SK-N-SH (cell line): ENCODE measurements around the gene ANKRD33B. TPM values are rescaled to one million over a fixed set of nuclear protein-coding genes. Genes with fewer than 3 reads are reported as not detected.

Experiments
- CTCF ChIA-PET: fragments of 300-600, 350-600 bp; formaldehyde crosslinking; extraction: SDS; loops from one replicate; lab custom pipeline; 2021; lab: Yijun Ruan, JAX
- POLR2A ChIA-PET: fragments of 350-600 bp; sonication (Branson Sonifier 250); formaldehyde crosslinking; extraction: SDS; loops from one replicate; lab custom pipeline; 2020; ENCODE audit warnings: antibody characterized with exemption, inconsistent platforms; lab: Yijun Ruan, JAX
- DNase-seq: peaks from one replicate; pipeline ENCODE4 v3.0.0; 2012
- H2AFZ ChIP-seq: fragments of 200-600 bp; sonication (generic); 2 replicates; pipeline ENCODE4 v1.8.1; 2016; ENCODE audit warnings: antibody characterized with exemption, mild to moderate bottlenecking, low read depth
- H3F3A ChIP-seq: fragments of 200-600 bp; sonication (generic); replicated peaks from 2 replicates; pipeline ENCODE3; 2016; ENCODE audit warnings: antibody characterized with exemption, mild to moderate bottlenecking; ENCODE audit not compliant: insufficient read depth
- H3K27ac ChIP-seq, 2 experiments: fragments of 200-500 bp in 1 of 2; fragments of 200-600 bp in 1 of 2; sonication (Bioruptor generic) in 1 of 2; sonication (generic), shearing (Covaris generic) in 1 of 2; 2 replicates each; pipeline versions ENCODE4 v1.5.1 to v1.6.1; 2014 to 2016; ENCODE audit warnings: low read depth in 2 of 2, inconsistent platforms in 1 of 2, low read length in 1 of 2, mild to moderate bottlenecking in 1 of 2, mixed read lengths in 1 of 2
- H3K27me3 ChIP-seq: fragments of 200-600 bp; sonication (generic), shearing (Covaris generic); 2 replicates; pipeline ENCODE4 v1.6.1; 2016; ENCODE audit warnings: mixed run types; ENCODE audit not compliant: insufficient read depth
- H3K36me3 ChIP-seq, 2 experiments: fragments of 200-500 bp in 1 of 2; fragments of 200-600 bp in 1 of 2; sonication (Bioruptor generic) in 1 of 2; sonication (generic) in 1 of 2; replicated peaks in 1 of 2; 2 replicates each; pipeline versions ENCODE3 to v1.5.1; 2014 to 2016; ENCODE audit warnings: low read length in 1 of 2, mild to moderate bottlenecking in 1 of 2; ENCODE audit not compliant: insufficient read depth in 2 of 2, control insufficient read depth in 1 of 2
- H3K4me1 ChIP-seq, 2 experiments: fragments of 200-500 bp in 1 of 2; fragments of 200-600 bp in 1 of 2; sonication (Bioruptor generic) in 1 of 2; sonication (generic), shearing (Covaris generic) in 1 of 2; 2 replicates each; pipeline versions ENCODE4 v1.5.1 to v1.6.1; 2014 to 2016; ENCODE audit warnings: low read depth in 1 of 2, low read length in 1 of 2, mixed run types in 1 of 2; ENCODE audit not compliant: insufficient read depth in 2 of 2, control insufficient read depth in 1 of 2
- H3K4me2 ChIP-seq: fragments of 200-600 bp; sonication (generic), shearing (Covaris generic); 2 replicates; pipeline ENCODE4 v1.6.1; 2017; ENCODE audit warnings: mixed run types
- H3K4me3 ChIP-seq, 2 experiments: fragments of 200-500 bp in 1 of 2; fragments of 200-600 bp in 1 of 2; sonication (Bioruptor generic) in 1 of 2; sonication (generic), shearing (Covaris generic) in 1 of 2; 2 replicates each; pipeline versions ENCODE4 v1.5.1 to v1.8.1; 2014 to 2016; ENCODE audit warnings: low read depth in 2 of 2, inconsistent platforms in 1 of 2, low read length in 1 of 2, mild to moderate bottlenecking in 1 of 2, mixed read lengths in 1 of 2, moderate library complexity in 1 of 2
- H3K79me2 ChIP-seq: fragments of 200-600 bp; sonication (generic); 2 replicates; pipeline ENCODE4 v1.8.1; 2017; ENCODE audit warnings: mild to moderate bottlenecking; ENCODE audit not compliant: insufficient read depth
- H3K9ac ChIP-seq: fragments of 200-600 bp; sonication (generic); 2 replicates; pipeline ENCODE4 v1.6.1; 2017; ENCODE audit warnings: mixed run types
- H3K9me2 ChIP-seq: fragments of 200-600 bp; sonication (generic); 2 replicates; pipeline ENCODE4 v1.6.1; 2017; ENCODE audit warnings: mixed run types
- H3K9me3 ChIP-seq: fragments of 200-600 bp; sonication (generic); 2 replicates; pipeline ENCODE4 v1.6.1; 2017; ENCODE audit warnings: mixed run types, mild to moderate bottlenecking, moderate library complexity
- H4K20me1 ChIP-seq: fragments of 200-600 bp; sonication (generic); 2 replicates; pipeline ENCODE4 v1.6.1; 2017; ENCODE audit warnings: mild to moderate bottlenecking, mixed run types; ENCODE audit not compliant: insufficient read depth
- CTCF ChIP-seq: fragments of 200-600 bp; sonication (generic); IDR thresholded peaks from 2 replicates; pipeline ENCODE4 v1.6.1; 2017; ENCODE audit warnings: antibody characterized with exemption, mild to moderate bottlenecking, moderate library complexity
- ELF1 ChIP-seq: IDR thresholded peaks from 2 replicates; pipeline ENCODE4 v1.4.0; 2012
- EZH2phosphoT487 ChIP-seq: fragments of 200-600 bp; sonication (generic); IDR thresholded peaks from 2 replicates; pipeline ENCODE4 v1.6.1; 2017; ENCODE audit warnings: low read depth, mixed run types, mild to moderate bottlenecking, antibody characterized with exemption, moderate library complexity, borderline replicate concordance
- FOSL2 ChIP-seq: IDR thresholded peaks from 2 replicates; pipeline ENCODE4 v1.4.0; 2012; ENCODE audit warnings: low read depth, mild to moderate bottlenecking, moderate library complexity, borderline replicate concordance
- FOXJ3 ChIP-seq: sonication (generic); formaldehyde crosslinking; IDR thresholded peaks from 2 replicates; pipeline ENCODE4 v1.5.1; 2020; ENCODE audit warnings: mild to moderate bottlenecking, missing genetic modification reagents
- FOXM1 ChIP-seq: IDR thresholded peaks from 2 replicates; pipeline ENCODE4 v1.4.0; 2012; ENCODE audit warnings: low read depth, mild to moderate bottlenecking
- GABPA ChIP-seq: IDR thresholded peaks from 2 replicates; pipeline ENCODE4 v1.4.0; 2012; ENCODE audit warnings: low read depth, mild to moderate bottlenecking
- MEF2A ChIP-seq: IDR thresholded peaks from 2 replicates; pipeline ENCODE4 v1.4.0; 2012; ENCODE audit warnings: low read depth, borderline replicate concordance
- MXI1 ChIP-seq: IDR thresholded peaks from 2 replicates; pipeline ENCODE4 v1.6.1; 2012; ENCODE audit warnings: mild to moderate bottlenecking, low read depth, low read length, improper control_type of control experiment
- NFIC ChIP-seq: IDR thresholded peaks from 2 replicates; pipeline ENCODE4 v1.4.0; 2012; ENCODE audit warnings: borderline replicate concordance
- NRF1 ChIP-seq: IDR thresholded peaks from 2 replicates; pipeline ENCODE4 v1.6.1; 2012; ENCODE audit warnings: low read depth, mild to moderate bottlenecking, low read length
- PBX3 ChIP-seq: IDR thresholded peaks from 2 replicates; pipeline ENCODE4; 2012
- POLR2AphosphoS5 ChIP-seq: IDR thresholded peaks from 2 replicates; pipeline ENCODE4 v1.6.1; 2012; ENCODE audit warnings: low read depth, low read length
- RFX5 ChIP-seq: IDR thresholded peaks from 2 replicates; pipeline ENCODE4 v1.6.1; 2012; ENCODE audit warnings: mild to moderate bottlenecking, improper control_type of control experiment, low read length
- SIN3A ChIP-seq: IDR thresholded peaks from 2 replicates; pipeline ENCODE4 v1.6.1; 2012; ENCODE audit warnings: low read depth, mild to moderate bottlenecking, low read length, moderate library complexity, borderline replicate concordance
- SMC3 ChIP-seq: IDR thresholded peaks from 2 replicates; pipeline ENCODE4 v1.6.1; 2012; ENCODE audit warnings: low read depth, low read length, improper control_type of control experiment
- TAF1 ChIP-seq: IDR thresholded peaks from 2 replicates; pipeline ENCODE4 v1.6.1; 2012; ENCODE audit warnings: low read depth, mild to moderate bottlenecking, low read length, moderate library complexity, borderline replicate concordance
- TEAD4 ChIP-seq: IDR thresholded peaks from 2 replicates; pipeline ENCODE4 v1.4.0; 2012; ENCODE audit warnings: mild to moderate bottlenecking, borderline replicate concordance; ENCODE audit not compliant: insufficient read depth
- ZBTB33 ChIP-seq: IDR thresholded peaks from 2 replicates; pipeline ENCODE4 v1.4.0; 2012; ENCODE audit warnings: low read depth, borderline replicate concordance
- WGBS: methylation state at CpG from one replicate; pipeline ENCODE4 v1.1.6; 2017; ENCODE audit warnings: low lambda C conversion rate; 5-methylcytosine and 5-hydroxymethylcytosine counted together
- polyA plus RNA-seq, 3 experiments: library from polyadenylated mRNA; depleted of rRNA; stranded (reverse); fragments of >200 nt; gene quantifications; 2 replicates each; pipeline ENCODE4 v1.2.3, GENCODE V29; 2012
- TF ChIP-seq, protein P1 (sequence below): IDR thresholded peaks from 2 replicates; pipeline ENCODE4 v1.4.0; 2012; ENCODE audit warnings: low read depth, borderline replicate concordance

ANKRD33B gene
- polyA plus RNA-seq, 1 of the 3 experiments (the other 2 are of a cell fraction) = 1.8 TPM

DNA sequence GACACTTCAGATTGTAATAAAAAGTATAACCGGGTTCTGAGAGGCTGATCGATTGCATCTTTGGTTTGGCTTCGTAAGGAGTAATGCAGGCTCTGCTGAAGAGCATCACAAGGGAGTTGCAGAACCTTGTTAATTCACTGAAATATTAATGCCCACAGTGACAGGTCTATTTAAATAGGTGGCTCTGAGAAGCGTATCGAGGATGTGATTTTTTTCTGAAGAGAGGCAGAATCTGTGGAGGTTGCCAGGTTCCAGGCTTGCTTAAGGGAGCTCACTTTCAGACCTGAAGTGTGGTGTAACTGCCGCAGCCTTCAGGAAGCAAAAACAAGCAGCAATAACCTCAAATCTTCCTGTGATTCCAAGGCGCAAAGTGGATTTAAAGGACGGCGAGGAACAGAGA is 80.3 kb downstream of the ANKRD33B start:
- no peak overlapping the region for H3K27ac ChIP-seq
- no peaks in the 10 kb centered on the region for H3K27me3 ChIP-seq
- H3K36me3 ChIP-seq = no peaks in the 10 kb centered on the region
- no peak for DNase-seq
- no peaks in the 10 kb centered on the region for H3K9me2 ChIP-seq
- H3K4me1 ChIP-seq = no peaks in the 10 kb centered on the region; a peak in 1 of 4 replicates
- no peak overlapping the region for H3K4me2 ChIP-seq
- ChIA-PET CTCF (interaction anchor here (0.9 to 3.4 kb wide), 2 partner anchors 16 to 32 kb away, joined by 3 to 16 read pairs; no protein-coding TSS in a partner anchor), POLR2A (no interaction called here)
- H3K9ac ChIP-seq = no peak overlapping the region
- no peak overlapping the region for H2AFZ ChIP-seq
- H3K9me3 ChIP-seq = no peaks in the 10 kb centered on the region
- peaks cover 7% of the 10 kb centered on the region for H3F3A ChIP-seq
- 80% methylated on average over 9 of the region's 9 CpGs for WGBS
- TF ChIP-seq POLR2AphosphoS5 = no peak
- no peak for TF ChIP-seq FOSL2
- no peak for TF ChIP-seq TEAD4
- no peak for TF ChIP-seq CTCF
- no peak for TF ChIP-seq FOXJ3
- 0 out of 2 replicates have a peak, but pooled peaks cover 4% of the 10 kb centered on the region for H4K20me1 ChIP-seq
- H3K4me3 ChIP-seq = no peak overlapping the region
- 0 out of 2 replicates have a peak, but pooled peaks cover 3% of the 10 kb centered on the region for H3K79me2 ChIP-seq

DNA sequence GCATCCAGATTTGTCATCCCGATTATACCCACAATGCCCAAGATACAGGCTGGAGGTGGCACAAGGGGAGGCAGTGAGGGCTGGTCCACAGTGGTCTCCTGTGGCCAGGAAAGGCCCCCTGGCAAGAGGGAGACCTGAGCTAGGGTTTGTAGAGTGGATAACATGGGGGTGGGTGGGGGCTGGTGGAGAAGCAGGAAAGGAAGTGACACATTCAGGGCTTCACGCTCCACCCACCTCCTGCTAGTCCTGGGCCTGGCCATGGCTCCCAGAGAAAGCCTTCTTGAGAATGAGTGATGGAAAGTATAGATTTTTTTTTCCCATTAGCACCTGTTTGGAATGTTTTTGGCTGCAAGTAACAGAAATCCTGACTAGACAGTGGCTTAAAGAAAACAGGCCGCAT is 81.3 kb downstream of the ANKRD33B start:
- 93% methylated on average over 3 of the region's 3 CpGs for WGBS
- DNase-seq = no peak
- Histone ChIP-seq H3K4me2 (no peak overlapping the region), H4K20me1 (0 out of 2 replicates have a peak, but pooled peaks cover 4% of the 10 kb centered on the region), H3K4me3 (no peak overlapping the region), H3K9me3 (no peaks in the 10 kb centered on the region), H3K9me2 (no peaks in the 10 kb centered on the region), H3K9ac (no peak overlapping the region), H3K79me2 (0 out of 2 replicates have a peak, but pooled peaks cover 3% of the 10 kb centered on the region), H3K36me3 (no peaks in the 10 kb centered on the region), H3F3A (peaks cover 7% of the 10 kb centered on the region), H3K27ac (no peak overlapping the region), H2AFZ (no peak overlapping the region), H3K4me1 (no peaks in the 10 kb centered on the region; a peak in 1 of 4 replicates), H3K27me3 (no peaks in the 10 kb centered on the region)
- ChIA-PET CTCF (interaction anchor here (1.6 to 3.4 kb wide), 2 partner anchors 17 to 193 kb away, joined by 5 to 16 read pairs; no protein-coding TSS in a partner anchor), POLR2A (no interaction called here)
- no peak for TF ChIP-seq NFIC
- TF ChIP-seq, protein P1, sequence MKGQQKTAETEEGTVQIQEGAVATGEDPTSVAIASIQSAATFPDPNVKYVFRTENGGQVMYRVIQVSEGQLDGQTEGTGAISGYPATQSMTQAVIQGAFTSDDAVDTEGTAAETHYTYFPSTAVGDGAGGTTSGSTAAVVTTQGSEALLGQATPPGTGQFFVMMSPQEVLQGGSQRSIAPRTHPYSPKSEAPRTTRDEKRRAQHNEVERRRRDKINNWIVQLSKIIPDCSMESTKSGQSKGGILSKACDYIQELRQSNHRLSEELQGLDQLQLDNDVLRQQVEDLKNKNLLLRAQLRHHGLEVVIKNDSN = no peak
- TF ChIP-seq SIN3A = no peak
- TF ChIP-seq SMC3 = no peak
- no peak for TF ChIP-seq FOXM1
- no peak for TF ChIP-seq GABPA
- TF ChIP-seq PBX3 = no peak
- no peak for TF ChIP-seq MXI1
- no peak for TF ChIP-seq MEF2A
- no peak for TF ChIP-seq CTCF
- no peak for TF ChIP-seq NRF1
- TF ChIP-seq POLR2AphosphoS5 = no peak
- no peak for TF ChIP-seq TAF1
- TF ChIP-seq RFX5 = no peak
- no peak for TF ChIP-seq ELF1
- no peak for TF ChIP-seq EZH2phosphoT487
- no peak for TF ChIP-seq ZBTB33
